ENCODE data around the gene SSBP4. TPM values are rescaled to one million over a fixed set of nuclear protein-coding genes. Genes with fewer than 3 reads are reported as not detected.

Gene SSBP4
- total RNA-seq, 1 experiment from 2014 or later = 46.1 TPM

DNA sequence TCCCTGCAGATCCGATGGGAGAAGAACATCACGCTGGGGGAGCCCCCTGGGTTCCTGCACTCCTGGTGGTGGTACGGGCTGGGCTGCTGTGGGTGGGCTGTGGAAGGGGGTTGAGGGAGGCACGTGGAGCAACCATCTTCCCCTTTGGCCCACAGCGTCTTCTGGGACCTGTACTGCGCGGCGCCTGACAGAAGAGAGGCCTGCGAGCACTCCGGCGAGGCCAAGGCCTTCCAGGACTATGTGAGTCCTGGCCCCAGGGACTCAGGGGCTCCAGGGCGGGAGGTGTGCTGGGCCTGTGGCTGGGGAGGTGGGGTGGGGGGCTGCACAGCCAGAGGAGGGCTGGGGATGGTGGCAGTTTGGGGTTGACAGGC is 8.5 kb downstream of the SSBP4 start:
- H2BK5ac ChIP-seq (ENCODE audit: insufficient read length, low read length) = no peak overlapping the region
- H3K4me3 Mint-ChIP-seq = no peak overlapping the region

More for the DNA sequence above, 8.5 kb downstream of the SSBP4 start:
- Histone ChIP-seq H4K5ac (ENCODE audit: insufficient read length, low read depth, low read length) (no peak overlapping the region), H4K8ac (replicated peaks; ENCODE audit: insufficient read length, low read depth, low read length) (no peak overlapping the region), H3K18ac (ENCODE audit: insufficient read length, low read depth, low read length) (no peak overlapping the region), H2BK20ac (ENCODE audit: low read depth, low read length, poor library complexity, severe bottlenecking) (no peak overlapping the region), H2AK5ac (ENCODE audit: insufficient read length, low read length) (no peak overlapping the region), H3K79me2 (ENCODE audit: insufficient read depth, low read length) (no peaks in the 10 kb centered on the region), H3K23ac (ENCODE audit: insufficient read length, low read depth, low read length) (no peak overlapping the region), H3K27ac (ENCODE audit: insufficient read length, low read depth, low read length) (no peak overlapping the region), H3K4me2 (ENCODE audit: insufficient read depth, insufficient read length, low read length) (no peak overlapping the region), H4K91ac (ENCODE audit: insufficient read length, low read depth, low read length) (no peak overlapping the region), H3K14ac (ENCODE audit: insufficient read depth, low read length) (no peak overlapping the region), H2BK15ac (ENCODE audit: low read depth, low read length) (no peak overlapping the region), H3K9me3 (ENCODE audit: control insufficient read depth, low read depth, low read length) (no peaks in the 10 kb centered on the region), H2BK12ac (ENCODE audit: insufficient read length, low read depth, low read length) (no peak overlapping the region), H3K79me1 (ENCODE audit: insufficient read depth, low read depth, low read length, poor library complexity, severe bottlenecking) (no peaks in the 10 kb centered on the region), H3K56ac (ENCODE audit: insufficient read length, low read depth, low read length) (no peak overlapping the region), H2BK120ac (ENCODE audit: low read depth, low read length, poor library complexity, severe bottlenecking) (no peak overlapping the region), H4K20me1 (ENCODE audit: control insufficient read depth, insufficient read depth, insufficient read length) (no peaks in the 10 kb centered on the region), H3K23me2 (ENCODE audit: insufficient read length, low read depth, low read length, poor library complexity, severe bottlenecking) (no peaks in the 10 kb centered on the region), H3K4ac (ENCODE audit: low read depth, low read length) (no peak overlapping the region), H3K9ac (ENCODE audit: extremely low read depth, insufficient read length, low read length) (no peak overlapping the region), H3K4me1 (ENCODE audit: insufficient read depth, low read length) (peaks cover 4% of the 10 kb centered on the region; the same call in 1 of the 2 replicates), H2AFZ (ENCODE audit: low read length) (no peak overlapping the region), H3K27me3 (ENCODE audit: insufficient read depth, low read length) (no peaks in the 10 kb centered on the region), H3T11ph (ENCODE audit: low read length) (no peak overlapping the region)
- Mint-ChIP-seq H3K27ac (no peak overlapping the region), H3K36me3 (ENCODE audit: insufficient read depth in 1 of 3, low read depth in 3 of 3) (0 out of 7 replicates have a peak, but pooled peaks cover 0 to 3% (median 0%) of the 10 kb centered on the region in 3 experiments), H3K27me3 (ENCODE audit: low read depth) (peaks cover 5% of the 10 kb centered on the region; the same call in 1 of the 2 replicates), H3K9me3 (no peaks in the 10 kb centered on the region), H3K4me1 (peaks cover 38 to 43% of the 10 kb centered on the region in 2 experiments)
- TF ChIP-seq, protein P1, sequence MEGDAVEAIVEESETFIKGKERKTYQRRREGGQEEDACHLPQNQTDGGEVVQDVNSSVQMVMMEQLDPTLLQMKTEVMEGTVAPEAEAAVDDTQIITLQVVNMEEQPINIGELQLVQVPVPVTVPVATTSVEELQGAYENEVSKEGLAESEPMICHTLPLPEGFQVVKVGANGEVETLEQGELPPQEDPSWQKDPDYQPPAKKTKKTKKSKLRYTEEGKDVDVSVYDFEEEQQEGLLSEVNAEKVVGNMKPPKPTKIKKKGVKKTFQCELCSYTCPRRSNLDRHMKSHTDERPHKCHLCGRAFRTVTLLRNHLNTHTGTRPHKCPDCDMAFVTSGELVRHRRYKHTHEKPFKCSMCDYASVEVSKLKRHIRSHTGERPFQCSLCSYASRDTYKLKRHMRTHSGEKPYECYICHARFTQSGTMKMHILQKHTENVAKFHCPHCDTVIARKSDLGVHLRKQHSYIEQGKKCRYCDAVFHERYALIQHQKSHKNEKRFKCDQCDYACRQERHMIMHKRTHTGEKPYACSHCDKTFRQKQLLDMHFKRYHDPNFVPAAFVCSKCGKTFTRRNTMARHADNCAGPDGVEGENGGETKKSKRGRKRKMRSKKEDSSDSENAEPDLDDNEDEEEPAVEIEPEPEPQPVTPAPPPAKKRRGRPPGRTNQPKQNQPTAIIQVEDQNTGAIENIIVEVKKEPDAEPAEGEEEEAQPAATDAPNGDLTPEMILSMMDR (conservative IDR thresholded peaks at IDR 0.05) = no peak
- WGBS (ENCODE audit: extremely low coverage, insufficient read length, low lambda C conversion rate) = no CpG with 5 or more reads among the region's 12 CpGs
- DNase-seq = no peak

All from H9 (cell line).